Measurements from ENCODE around the gene RFX3.

Gene RFX3

DNA sequence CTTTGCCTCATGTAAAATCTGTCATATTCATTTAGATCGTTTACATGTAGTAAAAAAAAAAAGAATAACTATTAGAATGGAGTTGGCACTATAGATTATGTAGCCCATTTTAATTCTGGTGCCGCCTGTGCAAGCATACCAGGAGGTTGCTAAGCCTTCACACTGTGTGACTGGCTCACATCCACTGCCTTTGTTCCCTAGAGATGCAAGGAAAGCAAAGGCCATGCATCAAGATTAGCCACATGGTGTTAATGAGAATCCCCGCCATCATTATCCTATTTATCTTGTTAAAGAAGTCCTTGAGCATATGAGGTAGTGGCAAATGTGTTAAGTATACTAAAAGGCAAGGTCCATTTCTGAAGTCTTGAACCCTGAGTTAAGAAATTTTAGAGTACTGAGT lies 279.6 kb downstream of the RFX3 start:
- H3K9me3 ChIP-seq (replicated peaks; ENCODE audit: insufficient read depth, low read length): no peaks in the 10 kb centered on the region
- no peak for DNase-seq
- H2AFZ ChIP-seq (ENCODE audit: low read length): no peak overlapping the region
- no peaks in the 10 kb centered on the region for H3K9me2 ChIP-seq (replicated peaks; ENCODE audit: insufficient read depth, low read length)
- no peak overlapping the region for H3K4me2 ChIP-seq (ENCODE audit: low read depth, low read length)
- no peaks in the 10 kb centered on the region for H3K27me3 ChIP-seq (replicated peaks; ENCODE audit: insufficient read depth, low read length)
- no peak overlapping the region for H3K27ac ChIP-seq (ENCODE audit: low read length)
- TF ChIP-seq EZH2phosphoT487 (IDR thresholded peaks at IDR 0.05; ENCODE audit: low read length) (no peak), EZH2 (optimal IDR thresholded peaks at IDR 0.05; ENCODE audit: low read depth, low read length) (no peak)
- TF ChIP-seq, protein P1, sequence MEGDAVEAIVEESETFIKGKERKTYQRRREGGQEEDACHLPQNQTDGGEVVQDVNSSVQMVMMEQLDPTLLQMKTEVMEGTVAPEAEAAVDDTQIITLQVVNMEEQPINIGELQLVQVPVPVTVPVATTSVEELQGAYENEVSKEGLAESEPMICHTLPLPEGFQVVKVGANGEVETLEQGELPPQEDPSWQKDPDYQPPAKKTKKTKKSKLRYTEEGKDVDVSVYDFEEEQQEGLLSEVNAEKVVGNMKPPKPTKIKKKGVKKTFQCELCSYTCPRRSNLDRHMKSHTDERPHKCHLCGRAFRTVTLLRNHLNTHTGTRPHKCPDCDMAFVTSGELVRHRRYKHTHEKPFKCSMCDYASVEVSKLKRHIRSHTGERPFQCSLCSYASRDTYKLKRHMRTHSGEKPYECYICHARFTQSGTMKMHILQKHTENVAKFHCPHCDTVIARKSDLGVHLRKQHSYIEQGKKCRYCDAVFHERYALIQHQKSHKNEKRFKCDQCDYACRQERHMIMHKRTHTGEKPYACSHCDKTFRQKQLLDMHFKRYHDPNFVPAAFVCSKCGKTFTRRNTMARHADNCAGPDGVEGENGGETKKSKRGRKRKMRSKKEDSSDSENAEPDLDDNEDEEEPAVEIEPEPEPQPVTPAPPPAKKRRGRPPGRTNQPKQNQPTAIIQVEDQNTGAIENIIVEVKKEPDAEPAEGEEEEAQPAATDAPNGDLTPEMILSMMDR (IDR thresholded peaks at IDR 0.05; ENCODE audit: low read length): no peak
- H3K9ac ChIP-seq (ENCODE audit: low read length): no peak overlapping the region
- no peaks in the 10 kb centered on the region for H3F3A ChIP-seq (ENCODE audit: insufficient read depth, low read length)
- no peaks in the 10 kb centered on the region for H3K36me3 ChIP-seq (replicated peaks; ENCODE audit: insufficient read depth, low read length)
- H4K20me1 ChIP-seq (ENCODE audit: insufficient read depth, low read length): no peaks in the 10 kb centered on the region
- H3K79me2 ChIP-seq (ENCODE audit: low read length): no peaks in the 10 kb centered on the region
- no peak overlapping the region for H3K4me3 ChIP-seq (ENCODE audit: low read length)
- peaks cover 15% of the 10 kb centered on the region for H3K4me1 ChIP-seq (ENCODE audit: low read length)

DNA sequence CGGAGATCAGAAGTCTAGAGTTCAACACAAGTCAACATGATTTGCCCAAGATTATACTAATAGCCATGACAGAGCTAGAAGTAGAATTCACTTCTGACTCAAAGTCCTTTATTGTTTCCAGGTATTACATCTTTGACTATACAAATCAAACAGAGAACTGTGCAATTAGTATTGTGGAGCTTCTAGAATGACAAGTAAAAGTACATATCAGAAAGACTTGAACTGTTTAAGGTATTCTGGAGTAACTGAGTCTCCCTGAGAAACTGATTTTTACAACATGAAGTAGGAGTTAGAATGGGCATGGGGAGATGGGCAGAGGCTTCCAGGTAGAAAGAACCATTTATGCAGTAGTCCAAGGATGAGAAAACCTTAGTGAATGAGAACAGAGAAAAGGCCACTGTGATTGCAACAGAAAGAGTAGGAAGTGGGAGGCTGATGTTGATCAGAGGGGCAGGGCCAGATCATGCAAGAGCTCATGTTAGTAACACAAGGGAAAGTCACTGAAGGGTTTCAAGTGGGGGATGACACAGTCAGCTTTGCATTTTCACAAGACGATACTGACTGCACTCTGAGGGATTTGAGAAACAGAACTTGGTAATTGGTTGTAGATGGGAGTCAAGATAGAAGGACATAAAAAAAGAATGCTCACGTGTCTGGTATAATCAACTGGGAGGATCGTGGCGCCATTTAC lies 280.7 kb downstream of the RFX3 start:
- no peaks in the 10 kb centered on the region for H3F3A ChIP-seq (ENCODE audit: insufficient read depth, low read length)
- H3K9me2 ChIP-seq (replicated peaks; ENCODE audit: insufficient read depth, low read length): no peaks in the 10 kb centered on the region
- H3K36me3 ChIP-seq (replicated peaks; ENCODE audit: insufficient read depth, low read length): no peaks in the 10 kb centered on the region
- no peaks in the 10 kb centered on the region for H4K20me1 ChIP-seq (ENCODE audit: insufficient read depth, low read length)
- H3K4me3 ChIP-seq (ENCODE audit: low read length): no peak overlapping the region
- no peak overlapping the region for H3K4me2 ChIP-seq (ENCODE audit: low read depth, low read length)
- H3K4me1 ChIP-seq (ENCODE audit: low read length): peaks cover 16% of the 10 kb centered on the region
- TF ChIP-seq EZH2phosphoT487 (IDR thresholded peaks at IDR 0.05; ENCODE audit: low read length) (no peak), EZH2 (optimal IDR thresholded peaks at IDR 0.05; ENCODE audit: low read depth, low read length) (no peak)
- TF ChIP-seq, protein P1 (IDR thresholded peaks at IDR 0.05; ENCODE audit: low read length): no peak
- H3K9me3 ChIP-seq (replicated peaks; ENCODE audit: insufficient read depth, low read length): no peaks in the 10 kb centered on the region
- no peaks in the 10 kb centered on the region for H3K27me3 ChIP-seq (replicated peaks; ENCODE audit: insufficient read depth, low read length)
- H3K79me2 ChIP-seq (ENCODE audit: low read length): no peaks in the 10 kb centered on the region
- H3K27ac ChIP-seq (ENCODE audit: low read length): no peak overlapping the region
- no peak for DNase-seq
- H3K9ac ChIP-seq (ENCODE audit: low read length): no peak overlapping the region
- H2AFZ ChIP-seq (ENCODE audit: low read length): no peak overlapping the region

DNA sequence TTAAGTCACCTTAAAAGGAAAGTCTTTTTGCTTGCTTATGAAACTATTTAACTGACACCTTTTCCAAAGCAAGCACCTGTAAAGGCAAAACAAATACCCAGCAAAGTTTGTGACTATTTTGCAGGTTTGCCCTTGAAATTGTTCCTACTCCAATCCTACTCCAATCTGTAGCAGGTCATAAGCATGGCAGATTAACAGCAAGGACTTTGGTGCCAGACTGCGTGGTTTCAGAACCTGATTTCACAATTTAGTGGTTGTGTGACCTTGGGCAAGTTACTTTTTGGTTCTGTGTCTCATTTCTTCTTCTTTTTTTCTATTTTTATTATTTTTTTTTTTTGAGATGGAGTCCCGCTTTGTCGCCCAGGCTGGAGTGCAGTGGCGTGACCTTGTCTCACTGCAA lies 282.1 kb downstream of the RFX3 start:
- no peak for DNase-seq
- Histone ChIP-seq H2AFZ (ENCODE audit: low read length) (no peak overlapping the region), H3K4me3 (ENCODE audit: low read length) (no peak overlapping the region), H3K4me1 (ENCODE audit: low read length) (peaks cover 16% of the 10 kb centered on the region), H3F3A (ENCODE audit: insufficient read depth, low read length) (no peaks in the 10 kb centered on the region), H3K9me2 (replicated peaks; ENCODE audit: insufficient read depth, low read length) (no peaks in the 10 kb centered on the region), H4K20me1 (ENCODE audit: insufficient read depth, low read length) (no peaks in the 10 kb centered on the region), H3K27me3 (replicated peaks; ENCODE audit: insufficient read depth, low read length) (no peaks in the 10 kb centered on the region), H3K9ac (ENCODE audit: low read length) (no peak overlapping the region), H3K36me3 (replicated peaks; ENCODE audit: insufficient read depth, low read length) (no peaks in the 10 kb centered on the region), H3K27ac (ENCODE audit: low read length) (no peak overlapping the region), H3K79me2 (ENCODE audit: low read length) (no peaks in the 10 kb centered on the region), H3K9me3 (replicated peaks; ENCODE audit: insufficient read depth, low read length) (no peaks in the 10 kb centered on the region), H3K4me2 (ENCODE audit: low read depth, low read length) (no peak overlapping the region)
- TF ChIP-seq, protein P1 (IDR thresholded peaks at IDR 0.05; ENCODE audit: low read length): no peak
- TF ChIP-seq EZH2phosphoT487 (IDR thresholded peaks at IDR 0.05; ENCODE audit: low read length) (no peak), EZH2 (optimal IDR thresholded peaks at IDR 0.05; ENCODE audit: low read depth, low read length) (no peak)

All from MM.1S (cell line).